ENCODE results near the gene DUSP6. TPM values are rescaled to one million over a fixed set of nuclear protein-coding genes. Genes with fewer than 3 reads are reported as not detected.

Gene DUSP6
- total and polyA plus RNA-seq, 2 of the 8 experiments (the other 6 are each of a cell fraction or from before 2014, with no cell fraction given) = 99.3 to 179 TPM

- TF ChIP-seq MAFK (IDR thresholded peaks at IDR 0.05; ENCODE audit: low read depth, low read length) = no peak
Observed at GRCh38 chr12:89356069-89356665, 3.9 kb upstream of the DUSP6 start (continued).
